GM12865 (cell line): ENCODE results near the gene FILIP1L.

Source experiments
- DNase-seq: peaks from one replicate; pipeline ENCODE4 v3.0.0; 2010; ENCODE audit warnings: low read depth
- H3K4me3 ChIP-seq: 2 replicates; pipeline ENCODE4 v1.5.1; 2011; ENCODE audit warnings: mild to moderate bottlenecking, low read depth, low read length, control low read depth
- CTCF ChIP-seq: IDR thresholded peaks from 2 replicates; pipeline ENCODE4 v1.5.1; 2011; ENCODE audit warnings: low read length, control low read depth, low read depth, inconsistent platforms; ENCODE audit not compliant: insufficient read depth; ENCODE audit errors: missing control alignments

The FILIP1L gene

GRCh38 chr3:100149130-100149529 is 34.8 kb upstream of the FILIP1L start:
- H3K4me3 ChIP-seq: no peak overlapping the region
- no peak for TF ChIP-seq CTCF
- no peak for DNase-seq

GRCh38 chr3:100144255-100144866 is 30.1 kb upstream of the FILIP1L start:
- DNase-seq: peak; percentile 14
- no peak overlapping the region for H3K4me3 ChIP-seq
- no peak for TF ChIP-seq CTCF

GRCh38 chr3:100141586-100141985 is 27.3 kb upstream of the FILIP1L start:
- no peak for TF ChIP-seq CTCF
- DNase-seq: no peak
- H3K4me3 ChIP-seq: no peak overlapping the region

GRCh38 chr3:100140976-100141375 is 26.7 kb upstream of the FILIP1L start:
- TF ChIP-seq CTCF: no peak
- DNase-seq: no peak
- H3K4me3 ChIP-seq: no peak overlapping the region

GRCh38 chr3:100136921-100137320 is 22.6 kb upstream of the FILIP1L start:
- H3K4me3 ChIP-seq: no peak overlapping the region
- DNase-seq: no peak
- TF ChIP-seq CTCF: no peak

GRCh38 chr3:100131241-100131640 is 16.9 kb upstream of the FILIP1L start:
- DNase-seq: no peak
- no peak for TF ChIP-seq CTCF
- H3K4me3 ChIP-seq: no peak overlapping the region

- H3K4me3 ChIP-seq: no peak overlapping the region
- TF ChIP-seq CTCF: no peak
- DNase-seq: no peak
These were observed 15.6 kb upstream of the FILIP1L start for GRCh38 chr3:100129941-100130340.
